Measurements from ENCODE around the gene ATP8B3. TPM values are rescaled to one million over a fixed set of nuclear protein-coding genes. Genes with fewer than 3 reads are reported as not detected.
A peak's percentile ranks its signal among the peaks of the same experiment; 100 is the strongest.

The ATP8B3 gene
- total and polyA plus RNA-seq, 9 of the 15 experiments (the other 6 are each of a cell fraction or from before 2014, with no cell fraction given) = 1.2 to 12.3 (median 3.8) TPM

DNA sequence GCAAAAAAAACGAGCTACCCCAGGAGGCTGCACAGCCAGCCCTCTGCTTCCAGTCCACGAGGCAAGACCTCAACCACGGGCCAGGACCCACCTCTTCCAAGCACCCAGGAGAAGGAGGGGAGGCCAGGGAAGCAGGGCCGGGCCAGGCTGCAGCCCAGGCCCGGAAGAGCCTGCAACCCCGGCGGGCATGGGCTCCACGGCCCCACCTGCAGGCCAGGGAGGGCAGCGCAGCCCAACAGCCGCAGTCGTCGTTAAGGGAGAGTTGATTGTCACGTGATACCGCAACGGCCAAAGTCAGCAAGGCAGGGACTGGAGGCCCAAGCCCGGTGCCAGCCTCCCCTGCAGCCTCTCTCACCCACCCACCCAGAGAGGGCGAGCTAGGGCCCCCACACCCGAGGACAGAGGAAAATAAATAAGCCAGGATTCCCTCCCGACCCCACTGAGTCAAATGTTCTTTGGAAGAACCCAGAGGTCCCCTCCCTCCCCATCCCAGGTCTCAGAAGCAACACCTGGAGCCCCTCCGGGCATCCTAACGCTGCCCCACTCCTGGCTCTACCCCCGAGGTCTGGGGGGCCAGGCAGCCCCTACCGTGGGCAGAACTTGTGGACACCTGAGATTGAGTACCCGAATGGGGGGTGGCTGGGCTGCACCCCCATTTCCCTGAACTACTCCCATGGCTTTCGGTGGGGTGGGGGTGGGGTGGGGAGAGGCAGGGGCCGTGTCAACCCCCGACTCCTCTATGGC lies 41.4 kb upstream of the ATP8B3 start (continued):
- TF ChIP-seq, protein P1, sequence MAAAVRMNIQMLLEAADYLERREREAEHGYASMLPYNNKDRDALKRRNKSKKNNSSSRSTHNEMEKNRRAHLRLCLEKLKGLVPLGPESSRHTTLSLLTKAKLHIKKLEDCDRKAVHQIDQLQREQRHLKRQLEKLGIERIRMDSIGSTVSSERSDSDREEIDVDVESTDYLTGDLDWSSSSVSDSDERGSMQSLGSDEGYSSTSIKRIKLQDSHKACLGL (CRISPR knock-in tag; IDR thresholded peaks at IDR 0.05; ENCODE audit: borderline replicate concordance, poor library complexity, severe bottlenecking) = no peak
- TF ChIP-seq ZNF311 (CRISPR knock-in tag; IDR thresholded peaks at IDR 0.05) = no peak
- peak; percentile 76 for TF ChIP-seq CREM (IDR thresholded peaks at IDR 0.05; ENCODE audit: low read depth)
- no peak for TF ChIP-seq ZNF668 (CRISPR knock-in tag; IDR thresholded peaks at IDR 0.05)
- TF ChIP-seq DNMT1 (IDR thresholded peaks at IDR 0.05) = no peak
- peak; percentile 51 for TF ChIP-seq EP300 (IDR thresholded peaks at IDR 0.05; ENCODE audit: low read length)
- peak in 1 of 2 experiments; percentile 39; a peak in 1 of 4 replicates for TF ChIP-seq RCOR1 (IDR thresholded peaks at IDR 0.05; ENCODE audit: borderline replicate concordance in 1 of 2, low read depth in 2 of 2, low read length in 2 of 2)
- no peak for TF ChIP-seq TEAD2 (tag; IDR thresholded peaks at IDR 0.05)
- TF ChIP-seq, protein P2, sequence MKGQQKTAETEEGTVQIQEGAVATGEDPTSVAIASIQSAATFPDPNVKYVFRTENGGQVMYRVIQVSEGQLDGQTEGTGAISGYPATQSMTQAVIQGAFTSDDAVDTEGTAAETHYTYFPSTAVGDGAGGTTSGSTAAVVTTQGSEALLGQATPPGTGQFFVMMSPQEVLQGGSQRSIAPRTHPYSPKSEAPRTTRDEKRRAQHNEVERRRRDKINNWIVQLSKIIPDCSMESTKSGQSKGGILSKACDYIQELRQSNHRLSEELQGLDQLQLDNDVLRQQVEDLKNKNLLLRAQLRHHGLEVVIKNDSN (CRISPR knock-in tag; IDR thresholded peaks at IDR 0.05) = peak; percentile 92
- peak; percentile 100 for TF ChIP-seq TOE1 (IDR thresholded peaks at IDR 0.05; ENCODE audit: borderline replicate concordance)
- TF ChIP-seq TOE1 (CRISPR knock-in tag; IDR thresholded peaks at IDR 0.05; ENCODE audit: borderline replicate concordance, low read depth) = no peak
- TF ChIP-seq ZBTB1 (CRISPR knock-in tag; IDR thresholded peaks at IDR 0.05; ENCODE audit: borderline replicate concordance, low read depth) = no peak
- peak; percentile 78; the same call in 1 of the 2 replicates for TF ChIP-seq MYNN (IDR thresholded peaks at IDR 0.05)
- TF ChIP-seq MYNN (CRISPR knock-in tag; IDR thresholded peaks at IDR 0.05) = no peak
- no peak for TF ChIP-seq LARP7 (IDR thresholded peaks at IDR 0.05)
- peak; percentile 47; the same call in 1 of the 2 replicates for TF ChIP-seq GABPB1 (CRISPR knock-in tag; IDR thresholded peaks at IDR 0.05)
- TF ChIP-seq, protein P3, sequence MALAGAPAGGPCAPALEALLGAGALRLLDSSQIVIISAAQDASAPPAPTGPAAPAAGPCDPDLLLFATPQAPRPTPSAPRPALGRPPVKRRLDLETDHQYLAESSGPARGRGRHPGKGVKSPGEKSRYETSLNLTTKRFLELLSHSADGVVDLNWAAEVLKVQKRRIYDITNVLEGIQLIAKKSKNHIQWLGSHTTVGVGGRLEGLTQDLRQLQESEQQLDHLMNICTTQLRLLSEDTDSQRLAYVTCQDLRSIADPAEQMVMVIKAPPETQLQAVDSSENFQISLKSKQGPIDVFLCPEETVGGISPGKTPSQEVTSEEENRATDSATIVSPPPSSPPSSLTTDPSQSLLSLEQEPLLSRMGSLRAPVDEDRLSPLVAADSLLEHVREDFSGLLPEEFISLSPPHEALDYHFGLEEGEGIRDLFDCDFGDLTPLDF (CRISPR knock-in tag; IDR thresholded peaks at IDR 0.05) = no peak
- peak; percentile 71 for TF ChIP-seq SMAD4 (CRISPR knock-in tag; conservative IDR thresholded peaks at IDR 0.05)
- no peak for TF ChIP-seq FOXK1 (CRISPR knock-in tag; IDR thresholded peaks at IDR 0.05; ENCODE audit: borderline replicate concordance)
- TF ChIP-seq UBTF (IDR thresholded peaks at IDR 0.05; ENCODE audit: borderline replicate concordance in 1 of 2, low read depth in 2 of 2, low read length in 2 of 2) = peak in 1 of 2 experiments; percentile 87; a peak in 2 of 4 replicates
- TF ChIP-seq BRCA1 (IDR thresholded peaks at IDR 0.05) = no peak
- no peak for TF ChIP-seq BRCA1 (CRISPR knock-in tag; IDR thresholded peaks at IDR 0.05)
- TF ChIP-seq SNAPC5 (CRISPR knock-in tag; IDR thresholded peaks at IDR 0.05) = no peak
- TF ChIP-seq SMAD2 (IDR thresholded peaks at IDR 0.05; ENCODE audit: low read depth, low read length) = no peak
- peak; percentile 37; the same call in 1 of the 2 replicates for TF ChIP-seq ZKSCAN1 (IDR thresholded peaks at IDR 0.05; ENCODE audit: low read depth, low read length)
